ENCODE measurements around the gene KRTAP10-2.

Gene KRTAP10-2

GRCh38 chr21:44585892-44586291, 34.6 kb upstream of the KRTAP10-2 start:
- Histone ChIP-seq H4K20me1 (ENCODE audit: insufficient read depth, low read length) (no peaks in the 10 kb centered on the region), H3K36me3 (ENCODE audit: insufficient read depth, low read length) (no peaks in the 10 kb centered on the region), H3K9ac (ENCODE audit: low read depth, low read length) (no peak overlapping the region), H2AFZ (ENCODE audit: low read depth, low read length) (no peak overlapping the region), H3K27ac (ENCODE audit: low read length) (no peak overlapping the region), H3K4me1 (ENCODE audit: insufficient read depth, low read length) (no peaks in the 10 kb centered on the region), H3K4me2 (ENCODE audit: insufficient read depth, low read length) (no peak overlapping the region), H3K79me2 (ENCODE audit: insufficient read depth, low read length) (no peaks in the 10 kb centered on the region), H3K4me3 (ENCODE audit: low read depth in 1 of 2, low read length in 2 of 2) (no peak overlapping the region), H3K27me3 (ENCODE audit: insufficient read depth, low read length, poor library complexity) (peaks cover 7% of the 10 kb centered on the region), H3K9me3 (ENCODE audit: insufficient read depth, low read length, severe bottlenecking) (peaks cover 8% of the 10 kb centered on the region)
- no peak for DNase-seq
- no peak for TF ChIP-seq EZH2 (IDR thresholded peaks at IDR 0.05; ENCODE audit: borderline replicate concordance, low read depth, low read length, severe bottlenecking)
- TF ChIP-seq CTCF (IDR thresholded peaks at IDR 0.05; ENCODE audit: borderline replicate concordance, extremely low read depth, low read length, poor library complexity, severe bottlenecking), result no peak
- ATAC-seq (ENCODE audit: insufficient read depth, low read depth), result no peak

- Histone ChIP-seq H3K4me3 (ENCODE audit: low read depth in 1 of 2, low read length in 2 of 2) (no peak overlapping the region), H2AFZ (ENCODE audit: low read depth, low read length) (no peak overlapping the region), H3K9me3 (ENCODE audit: insufficient read depth, low read length, severe bottlenecking) (peaks cover 9% of the 10 kb centered on the region), H3K27me3 (ENCODE audit: insufficient read depth, low read length, poor library complexity) (peaks cover 7% of the 10 kb centered on the region), H3K27ac (ENCODE audit: low read length) (no peak overlapping the region), H3K36me3 (ENCODE audit: insufficient read depth, low read length) (no peaks in the 10 kb centered on the region), H3K79me2 (ENCODE audit: insufficient read depth, low read length) (no peaks in the 10 kb centered on the region), H3K4me2 (ENCODE audit: insufficient read depth, low read length) (no peak overlapping the region), H4K20me1 (ENCODE audit: insufficient read depth, low read length) (no peaks in the 10 kb centered on the region), H3K9ac (ENCODE audit: low read depth, low read length) (no peak overlapping the region), H3K4me1 (ENCODE audit: insufficient read depth, low read length) (no peaks in the 10 kb centered on the region)
- DNase-seq (no peak), ATAC-seq (ENCODE audit: insufficient read depth, low read depth) (no peak)
- TF ChIP-seq CTCF (IDR thresholded peaks at IDR 0.05; ENCODE audit: borderline replicate concordance, extremely low read depth, low read length, poor library complexity, severe bottlenecking) (no peak), EZH2 (IDR thresholded peaks at IDR 0.05; ENCODE audit: borderline replicate concordance, low read depth, low read length, severe bottlenecking) (no peak)
These were observed 32.5 kb upstream of the KRTAP10-2 start for GRCh38 chr21:44583800-44584147.

DNA sequence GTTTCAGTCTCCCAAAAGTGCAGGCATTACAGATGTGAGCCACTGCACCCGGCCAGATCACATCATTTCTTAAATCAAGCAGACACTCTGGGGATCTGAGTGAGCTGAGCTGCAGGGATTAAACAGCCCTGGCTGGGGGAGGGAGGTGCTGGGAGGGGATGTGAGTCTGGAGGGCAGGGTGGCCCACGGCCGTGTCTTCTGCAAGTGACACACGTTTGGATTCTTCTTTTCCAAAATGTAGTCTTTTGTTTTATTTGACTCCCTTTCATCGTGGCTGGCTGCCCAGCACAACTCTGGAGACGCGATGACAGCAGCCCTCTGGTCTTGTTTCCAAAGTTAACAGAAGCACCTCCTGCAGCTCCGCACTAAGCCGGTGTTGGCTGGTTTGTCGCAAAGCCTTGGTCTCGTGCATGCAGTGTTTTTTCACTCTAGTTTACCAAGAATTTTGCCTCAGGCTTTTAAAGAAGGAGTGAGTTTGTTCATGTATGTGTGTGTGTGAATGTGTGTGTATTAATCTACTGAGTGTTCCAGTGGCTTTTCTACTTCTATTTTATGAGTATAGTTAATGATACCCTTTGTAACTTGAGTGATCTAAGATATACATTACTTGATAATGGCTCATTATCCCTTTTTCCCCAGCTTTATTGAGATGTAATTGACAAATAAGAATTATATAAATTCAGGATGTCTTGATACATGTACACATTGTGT, 31.9 kb upstream of the KRTAP10-2 start:
- TF ChIP-seq CTCF (IDR thresholded peaks at IDR 0.05; ENCODE audit: borderline replicate concordance, extremely low read depth, low read length, poor library complexity, severe bottlenecking) (no peak), EZH2 (IDR thresholded peaks at IDR 0.05; ENCODE audit: borderline replicate concordance, low read depth, low read length, severe bottlenecking) (no peak)
- Histone ChIP-seq H3K4me1 (ENCODE audit: insufficient read depth, low read length) (no peaks in the 10 kb centered on the region), H3K9ac (ENCODE audit: low read depth, low read length) (no peak overlapping the region), H3K4me2 (ENCODE audit: insufficient read depth, low read length) (no peak overlapping the region), H2AFZ (ENCODE audit: low read depth, low read length) (no peak overlapping the region), H3K27me3 (ENCODE audit: insufficient read depth, low read length, poor library complexity) (peaks cover 7% of the 10 kb centered on the region), H3K9me3 (ENCODE audit: insufficient read depth, low read length, severe bottlenecking) (peaks cover 9% of the 10 kb centered on the region), H3K27ac (ENCODE audit: low read length) (no peak overlapping the region), H4K20me1 (ENCODE audit: insufficient read depth, low read length) (no peaks in the 10 kb centered on the region), H3K36me3 (ENCODE audit: insufficient read depth, low read length) (no peaks in the 10 kb centered on the region), H3K4me3 (ENCODE audit: low read depth in 1 of 2, low read length in 2 of 2) (no peak overlapping the region), H3K79me2 (ENCODE audit: insufficient read depth, low read length) (no peaks in the 10 kb centered on the region)
- ATAC-seq (ENCODE audit: insufficient read depth, low read depth) (no peak), DNase-seq (no peak)
